HepG2 (cell line): ENCODE results near the gene PRKD2. TPM values are rescaled to one million over a fixed set of nuclear protein-coding genes. Genes with fewer than 3 reads are reported as not detected.

Source experiments
- ATRX ChIP-seq: sonication (generic); formaldehyde crosslinking; IDR thresholded peaks from 2 replicates; pipeline ENCODE4 v1.4.0; 2020; ENCODE audit warnings: missing genetic modification reagents, borderline replicate concordance
- CEBPB ChIP-seq: IDR thresholded peaks from 2 replicates; pipeline ENCODE4 v1.6.1; 2011; ENCODE audit warnings: low read depth, low read length, improper control_type of control experiment, borderline replicate concordance
- CHD2 ChIP-seq: IDR thresholded peaks from 2 replicates; pipeline ENCODE4 v1.6.1; 2011; ENCODE audit warnings: low read depth, low read length, improper control_type of control experiment
- EHMT2 ChIP-seq: fragments of 200-600 bp; sonication (generic); IDR thresholded peaks from 2 replicates; pipeline ENCODE4 v1.7.0; 2017; ENCODE audit warnings: antibody characterized with exemption, low read depth, low read length, borderline replicate concordance
- HDAC6 ChIP-seq: fragments of 200-600 bp; sonication (generic); IDR thresholded peaks from 2 replicates; pipeline ENCODE4 v1.7.0; 2017; ENCODE audit warnings: mild to moderate bottlenecking, antibody characterized with exemption, low read length, low read depth
- HMGXB3 ChIP-seq: sonication (generic); formaldehyde crosslinking; IDR thresholded peaks from 2 replicates; pipeline ENCODE4 v1.4.0; 2020; ENCODE audit warnings: missing genetic modification reagents, borderline replicate concordance
- HNRNPUL1 ChIP-seq: fragments of 200-400 bp; formaldehyde crosslinking; IDR thresholded peaks from 2 replicates; pipeline ENCODE4 v1.6.1; 2017; ENCODE audit warnings: low read depth, mild to moderate bottlenecking, low read length, moderate library complexity
- PCBP1 ChIP-seq: fragments of 200-400 bp; formaldehyde crosslinking; IDR thresholded peaks from 2 replicates; pipeline ENCODE4 v1.6.1; 2017; ENCODE audit warnings: mild to moderate bottlenecking, low read depth, low read length, borderline replicate concordance
- SNRNP70 ChIP-seq: fragments of 200-400 bp; formaldehyde crosslinking; IDR thresholded peaks from 2 replicates; pipeline ENCODE4 v1.6.1; 2017; ENCODE audit warnings: mild to moderate bottlenecking, low read depth, low read length, moderate library complexity
- TBP ChIP-seq: sonication (generic); formaldehyde crosslinking; IDR thresholded peaks from 2 replicates; pipeline ENCODE4 v1.5.0; 2020; ENCODE audit warnings: missing genetic modification reagents
- ZBTB21 ChIP-seq: sonication (generic); formaldehyde crosslinking; IDR thresholded peaks from 2 replicates; pipeline ENCODE4 v1.4.0; 2020; ENCODE audit warnings: missing genetic modification reagents
- ZBTB26 ChIP-seq: IDR thresholded peaks from 2 replicates; pipeline ENCODE4 v1.6.1; 2016; ENCODE audit warnings: missing compliant biosample characterization, missing genetic modification reagents, borderline replicate concordance
- ZFP1 ChIP-seq: IDR thresholded peaks from 2 replicates; pipeline ENCODE4 v1.6.1; 2016
- ZFP91 ChIP-seq: sonication (generic); formaldehyde crosslinking; IDR thresholded peaks from 2 replicates; pipeline ENCODE4 v1.9.0; 2022; ENCODE audit warnings: missing genetic modification reagents, mild to moderate bottlenecking, borderline replicate concordance
- ZNF205 ChIP-seq: IDR thresholded peaks from 2 replicates; pipeline ENCODE4 v1.6.1; 2018; ENCODE audit warnings: missing biosample characterization, missing genetic modification reagents
- ZNF552 ChIP-seq: sonication (generic); formaldehyde crosslinking; IDR thresholded peaks from 2 replicates; pipeline ENCODE4 v1.9.0; 2022; ENCODE audit warnings: missing genetic modification reagents, mild to moderate bottlenecking, borderline replicate concordance
- ZNF556 ChIP-seq: sonication (generic); formaldehyde crosslinking; IDR thresholded peaks from 2 replicates; pipeline ENCODE4 v1.4.0; 2020; ENCODE audit warnings: mild to moderate bottlenecking, missing genetic modification reagents, borderline replicate concordance
- ZNF724P ChIP-seq: sonication (generic); formaldehyde crosslinking; IDR thresholded peaks from 2 replicates; pipeline ENCODE4 v1.8.0; 2022; ENCODE audit warnings: missing genetic modification reagents, borderline replicate concordance
- ZNF776 ChIP-seq: sonication (generic); formaldehyde crosslinking; IDR thresholded peaks from 2 replicates; pipeline ENCODE4 v1.4.0; 2020; ENCODE audit warnings: mild to moderate bottlenecking, missing genetic modification reagents
- ZNF777 ChIP-seq: sonication (generic); formaldehyde crosslinking; IDR thresholded peaks from 2 replicates; pipeline ENCODE4 v1.4.0; 2020; ENCODE audit warnings: missing genetic modification reagents
- ZSCAN5A ChIP-seq: sonication (generic); formaldehyde crosslinking; IDR thresholded peaks from 2 replicates; pipeline ENCODE4 v1.8.0; 2022; ENCODE audit warnings: mild to moderate bottlenecking, missing genetic modification reagents, borderline replicate concordance
- polyA plus RNA-seq, 8 experiments: library from polyadenylated mRNA; depleted of rRNA in 3 of 8; stranded (reverse) in 7 of 8; unstranded in 1 of 8; fragments of >200 nt; fragmentation: Illumina TruSeq in 4 of 8; extraction: Trizol in 4 of 8; gene quantifications; 2 replicates each; pipeline versions ENCODE4 v1.2.1 to v1.2.3, GENCODE V29; 2011 to 2016; ENCODE audit warnings: low read depth in 4 of 8, missing spikeins in 1 of 8, mixed read lengths in 1 of 8; ENCODE audit not compliant: insufficient read depth in 1 of 8
- total RNA-seq, 5 experiments: library from RNA; depleted of rRNA; stranded (reverse); fragments of >200 nt; fragmentation: Illumina TruSeq; extraction: Trizol; gene quantifications; 2 replicates each; pipeline ENCODE4 v1.2.3, GENCODE V29; 2016; ENCODE audit warnings: low read depth in 1 of 5

The PRKD2 gene
- total and polyA plus RNA-seq, 2 of the 13 experiments (the other 11 are each of a cell fraction or from before 2014, with no cell fraction given) = 6.7 to 7.3 TPM

- TF ChIP-seq ZNF724P (CRISPR knock-in tag) = 0 out of 2 replicates have a peak, but pooled peaks have one; percentile 30
- TF ChIP-seq ZBTB21 = no peak
- no peak for TF ChIP-seq ZFP91 (CRISPR knock-in tag)
- no peak for TF ChIP-seq CHD2
- no peak for TF ChIP-seq ZNF777 (CRISPR knock-in tag)
- no peak for TF ChIP-seq SNRNP70
- no peak for TF ChIP-seq CEBPB
- no peak for TF ChIP-seq HNRNPUL1
- no peak for TF ChIP-seq TBP (CRISPR knock-in tag)
- no peak for TF ChIP-seq HMGXB3 (CRISPR knock-in tag)
- TF ChIP-seq ZSCAN5A = no peak
- TF ChIP-seq PCBP1 = no peak
- TF ChIP-seq ZNF205 (CRISPR knock-in tag) = no peak
- no peak for TF ChIP-seq ZNF776 (CRISPR knock-in tag)
- no peak for TF ChIP-seq ZBTB26
- no peak for TF ChIP-seq ZNF556 (CRISPR knock-in tag)
- TF ChIP-seq ATRX (CRISPR knock-in tag) = no peak
- no peak for TF ChIP-seq EHMT2
- TF ChIP-seq ZFP1 (CRISPR knock-in tag) = no peak
- no peak for TF ChIP-seq ZNF552 (CRISPR knock-in tag)
- no peak for TF ChIP-seq HDAC6
These were observed 44.5 kb upstream of the PRKD2 start (continued) for GRCh38 chr19:46761418-46761831.
